Heart right ventricle (tissue), 16 donors: ENCODE results near the gene RGS6. TPM values are rescaled to one million over a fixed set of nuclear protein-coding genes. Genes with fewer than 3 reads are reported as not detected.

Experiments used
- ATAC-seq, 8 donors: fragments of 200-7000 bp; cut with Tn5 transposase; one replicate each; pipeline ENCODE4 v1.9.1; 2020; ENCODE audit warnings: mild to moderate bottlenecking in 8 of 8, moderate library complexity in 8 of 8, moderate number of reproducible peaks in 1 of 8
- DNase-seq, 2 donors: peaks; one replicate each; pipeline ENCODE4 v3.0.0-alpha.2; 2020
- H3K27ac ChIP-seq, 10 donors: fragments of 200-600 bp; sonication (generic) in 2 of 10; one replicate each; pipeline versions ENCODE4 v1.5.0 to v1.8.0; 2020 to 2022; ENCODE audit warnings: mild to moderate bottlenecking in 3 of 10
- H3K27me3 ChIP-seq, 7 donors: fragments of 200-600 bp; one replicate each; pipeline ENCODE4 v1.8.0; 2021 to 2022; ENCODE audit warnings: mild to moderate bottlenecking in 2 of 7
- H3K36me3 ChIP-seq, 9 donors: fragments of 200-600 bp; sonication (generic) in 1 of 9; one replicate each; pipeline versions ENCODE4 v1.5.0 to v1.8.0; 2020 to 2022; ENCODE audit warnings: mild to moderate bottlenecking in 2 of 9
- H3K4me1 ChIP-seq, 9 donors: fragments of 200-600 bp; sonication (generic) in 1 of 9; one replicate each; pipeline versions ENCODE4 v1.5.0 to v1.8.0; 2020 to 2022; ENCODE audit warnings: mild to moderate bottlenecking in 4 of 9
- H3K4me3 ChIP-seq, 10 donors: fragments of 200-600 bp; sonication (generic) in 2 of 10; one replicate each; pipeline versions ENCODE4 v1.5.0 to v1.8.0; 2020 to 2022; ENCODE audit warnings: mild to moderate bottlenecking in 7 of 10, moderate library complexity in 2 of 10
- H3K9me3 ChIP-seq, 11 donors: fragments of 200-600 bp in 10 of 11; sonication (generic) in 2 of 11; one replicate each; pipeline versions ENCODE4 v1.5.0 to v1.8.0; 2013 to 2022; ENCODE audit warnings: mild to moderate bottlenecking in 2 of 11, control low read depth in 1 of 11, moderate library complexity in 1 of 11
- WGBS, 2 donors: extraction: QIAGEN DNeasy Blood & Tissue Kit; methylation state at CpG; one replicate each; pipeline ENCODE4 v1.1.7; 2013; ENCODE audit warnings: inconsistent platforms in 1 of 2; 5-methylcytosine and 5-hydroxymethylcytosine counted together
- intact Hi-C, 10 donors: fragments of 100-400 bp; cut with DNase I; formaldehyde crosslinking; loops; one replicate each; pipeline versions ENCODE4 v1.11.1 to v1.14.2; 2022
- polyA plus RNA-seq, 2 donors: library from polyadenylated mRNA; stranded (reverse); fragments of 200-250 nt; gene quantifications; one replicate each; pipeline ENCODE4 v1.2.3, GENCODE V29; 2013
- total RNA-seq, 10 donors: library from RNA; stranded (reverse); fragmentation: NEBNext Ultra II Directional in 3 of 10; extraction: Animal tissue kit (Norgen Biotek cat#: 25700) in 3 of 10; gene quantifications; one replicate each; pipeline versions ENCODE4 v1.2.1 to v1.2.4, GENCODE V29; 2021 to 2023
- TF ChIP-seq, protein P1 (sequence below), 9 donors: fragments of 200-600 bp; sonication (generic) in 2 of 9; IDR thresholded peaks; one replicate each; pipeline versions ENCODE4 v1.5.0 to v1.8.0; 2021 to 2022; ENCODE audit warnings: antibody characterized with exemption in 9 of 9, mild to moderate bottlenecking in 5 of 9, moderate library complexity in 1 of 9
- donor health status: Arrhythmogenic right ventricular cardiomyopathy.
- donor health status: ischemic (EF 13 %, LVEDD 7.1; RV severe dilation, severe dysfunction).
- donor health status: healthy with polysubstance abuse.
- donor health status: DM: no; HTN: yes; CAD: no.
- donor health status: DM: no; HTN: no; CAD: no.
- donor health status: ischemic (EF 25% LVEDD 6.9; RV normal size, moderate dysfunction).
- donor health status: ischemic (EF 25% LVEDD 5.7; RV mildly dilated, moderate dysfunction).
- donor health status: healthy.
- donor health status: DM: yes; HTN: yes; CAD: no.
- donor health status: Ischemic cardiomyopathy.
- donor health status: ischemic (EF 35%, LVEDD 5.7; RV mildly dilated, moderate dysfunction).
- donor health status: nonischemic (EF 11% LVEDD 7.7; RV severe dilation, severe dysfunction).
- donor health status: DM: yes; HTN: yes; CAD: no.
- donor health status: PGD.
- donor health status: ischemic (EF 29% LVEDD 5.4; RV normal size, mild dysfunction).
- donor health status: nonischemic (EF 23%, LVEDD 6.1; RV moderate dilation, normal function).

The RGS6 gene
- total and polyA plus RNA-seq, 12 donors, result 1.2 to 31.9 (median 19.0) TPM

DNA sequence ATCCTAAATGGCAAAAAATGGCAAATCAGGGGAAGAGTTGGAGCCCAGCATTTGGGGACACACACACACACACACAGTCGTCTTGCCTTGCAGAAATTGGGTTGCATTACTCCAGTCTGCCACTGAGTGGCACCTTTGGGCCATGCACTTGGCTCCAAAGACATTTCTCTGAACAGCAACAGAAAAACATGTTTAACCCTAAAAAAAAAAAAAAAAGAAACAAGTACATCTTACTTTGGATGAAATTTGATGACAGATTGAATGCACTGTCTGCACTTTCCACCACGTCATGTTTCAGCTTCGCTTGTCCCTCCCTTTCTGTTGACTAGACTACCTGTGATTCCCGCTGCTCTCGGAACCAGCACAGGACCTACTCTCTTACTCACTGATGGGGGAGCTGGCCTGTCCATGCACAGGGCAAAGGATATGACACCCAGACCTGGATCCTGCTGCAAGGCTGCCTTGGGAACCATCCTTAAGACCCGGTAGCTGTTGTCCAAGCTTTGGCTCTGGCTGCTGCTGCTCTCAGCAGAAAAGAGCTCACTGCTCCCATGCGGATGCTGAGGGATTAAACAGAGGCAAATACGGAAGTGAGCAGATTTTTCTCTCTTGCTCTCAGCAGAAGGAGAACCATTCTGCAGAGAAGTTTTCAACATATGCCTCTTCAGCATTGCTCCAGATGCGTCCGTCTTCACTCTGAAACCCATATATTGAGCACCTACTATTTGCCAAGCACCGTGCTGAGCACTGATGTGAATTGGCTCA is 584.9 kb downstream of the RGS6 start:
- intact Hi-C loops, result loop anchor here (1.0 to 10.0 kb wide), 9 partner anchors 218 to 432 kb away; no protein-coding TSS in a partner anchor
- H3K27ac ChIP-seq, result no peak overlapping the region
- 60 to 64% methylated on average over 11 of the region's 11 CpGs for WGBS, 2 donors
- peak; percentile 44 to 57 for DNase-seq
- H3K9me3 ChIP-seq, result peaks cover 0 to 9% (median 0%) of the 10 kb centered on the region in 11 donors
- peaks cover 0 to 29% (median 0%) of the 10 kb centered on the region in 9 donors for H3K4me1 ChIP-seq
- H3K4me3 ChIP-seq, result no peak overlapping the region
- peaks cover 0 to 8% (median 0%) of the 10 kb centered on the region in 9 donors for H3K36me3 ChIP-seq
- H3K27me3 ChIP-seq, result no peaks in the 10 kb centered on the region
- peak; percentile 55 to 79 (median 74) for ATAC-seq
- TF ChIP-seq, protein P1, sequence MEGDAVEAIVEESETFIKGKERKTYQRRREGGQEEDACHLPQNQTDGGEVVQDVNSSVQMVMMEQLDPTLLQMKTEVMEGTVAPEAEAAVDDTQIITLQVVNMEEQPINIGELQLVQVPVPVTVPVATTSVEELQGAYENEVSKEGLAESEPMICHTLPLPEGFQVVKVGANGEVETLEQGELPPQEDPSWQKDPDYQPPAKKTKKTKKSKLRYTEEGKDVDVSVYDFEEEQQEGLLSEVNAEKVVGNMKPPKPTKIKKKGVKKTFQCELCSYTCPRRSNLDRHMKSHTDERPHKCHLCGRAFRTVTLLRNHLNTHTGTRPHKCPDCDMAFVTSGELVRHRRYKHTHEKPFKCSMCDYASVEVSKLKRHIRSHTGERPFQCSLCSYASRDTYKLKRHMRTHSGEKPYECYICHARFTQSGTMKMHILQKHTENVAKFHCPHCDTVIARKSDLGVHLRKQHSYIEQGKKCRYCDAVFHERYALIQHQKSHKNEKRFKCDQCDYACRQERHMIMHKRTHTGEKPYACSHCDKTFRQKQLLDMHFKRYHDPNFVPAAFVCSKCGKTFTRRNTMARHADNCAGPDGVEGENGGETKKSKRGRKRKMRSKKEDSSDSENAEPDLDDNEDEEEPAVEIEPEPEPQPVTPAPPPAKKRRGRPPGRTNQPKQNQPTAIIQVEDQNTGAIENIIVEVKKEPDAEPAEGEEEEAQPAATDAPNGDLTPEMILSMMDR (IDR thresholded peaks at IDR 0.05), result peak; percentile 83 to 96 (median 91)

DNA sequence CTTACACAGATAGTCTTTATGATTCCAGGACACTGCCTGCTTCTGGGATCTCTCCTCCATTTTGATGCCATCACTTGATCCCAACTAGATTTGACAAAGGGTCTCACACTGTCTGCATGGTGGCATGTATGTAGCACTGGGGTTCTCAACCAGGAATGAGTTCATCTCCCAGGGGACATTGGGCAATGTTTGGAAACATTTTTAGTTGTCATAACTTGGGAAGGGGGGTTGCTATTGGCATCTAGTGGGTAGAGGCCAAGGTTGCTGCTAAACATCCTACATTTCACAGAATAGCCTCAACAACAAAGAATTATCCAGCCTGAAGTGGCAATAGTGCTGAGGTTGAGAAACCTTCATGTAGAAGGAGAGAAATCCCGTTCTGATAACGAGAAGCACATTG is 585.5 kb downstream of the RGS6 start:
- DNase-seq (no peak), ATAC-seq (no peak)
- Histone ChIP-seq H3K27ac (no peak overlapping the region), H3K27me3 (no peaks in the 10 kb centered on the region), H3K9me3 (peaks cover 0 to 9% (median 0%) of the 10 kb centered on the region in 11 donors), H3K4me3 (no peak overlapping the region), H3K36me3 (peaks cover 0 to 8% (median 0%) of the 10 kb centered on the region in 9 donors), H3K4me1 (peaks cover 0 to 29% (median 0%) of the 10 kb centered on the region in 9 donors)
- 88 to 95% methylated on average over 2 of the region's 2 CpGs for whole genome bisulfite sequencing, 2 donors
- TF ChIP-seq, protein P1 (IDR thresholded peaks at IDR 0.05), result no peak
- intact Hi-C loops, result loop anchor here in 9 of 10 donors (1.0 to 10.0 kb wide), 8 partner anchors 217 to 431 kb away; no protein-coding TSS in a partner anchor

DNA sequence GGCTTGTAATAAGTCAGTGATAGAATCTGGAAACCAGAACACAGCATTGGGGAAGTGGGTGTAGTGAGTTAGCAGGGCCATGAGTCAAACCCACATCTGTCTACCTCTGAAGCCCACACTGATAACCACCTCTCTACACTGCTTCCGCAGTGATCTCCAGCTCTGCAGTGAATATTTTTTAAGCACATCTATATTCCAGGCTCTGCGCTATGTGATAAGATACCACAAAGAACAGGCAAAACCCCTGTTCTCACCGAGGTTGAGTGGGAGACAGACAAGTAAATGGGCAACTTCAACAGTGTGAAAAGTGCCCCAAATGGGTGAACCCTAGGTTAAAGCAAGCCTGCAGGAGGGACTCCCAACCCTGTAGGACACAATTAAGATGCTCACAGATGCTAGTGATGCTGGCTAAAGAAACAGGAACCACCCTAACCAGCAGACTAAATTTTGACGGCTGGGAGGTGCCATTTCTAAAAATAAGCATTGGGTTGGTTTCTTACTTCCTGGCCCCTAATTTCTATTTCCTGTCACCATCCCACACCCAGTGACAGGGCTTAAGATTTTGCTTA is 586.7 kb downstream of the RGS6 start:
- intact Hi-C loops, result loop anchor here in 8 of 10 donors (1.0 to 10.0 kb wide), 6 partner anchors 216 to 428 kb away; no protein-coding TSS in a partner anchor
- no peak for ATAC-seq
- Histone ChIP-seq H3K4me1 (peaks cover 0 to 38% (median 0%) of the 10 kb centered on the region in 9 donors), H3K9me3 (peaks cover 0 to 9% (median 0%) of the 10 kb centered on the region in 11 donors), H3K27me3 (no peaks in the 10 kb centered on the region), H3K4me3 (no peak overlapping the region), H3K36me3 (peaks cover 0 to 8% (median 0%) of the 10 kb centered on the region in 9 donors), H3K27ac (no peak overlapping the region)
- 50 to 58% methylated on average over 4 of the region's 4 CpGs for WGBS, 2 donors
- no peak for DNase-seq
- TF ChIP-seq, protein P1 (IDR thresholded peaks at IDR 0.05), result no peak

DNA sequence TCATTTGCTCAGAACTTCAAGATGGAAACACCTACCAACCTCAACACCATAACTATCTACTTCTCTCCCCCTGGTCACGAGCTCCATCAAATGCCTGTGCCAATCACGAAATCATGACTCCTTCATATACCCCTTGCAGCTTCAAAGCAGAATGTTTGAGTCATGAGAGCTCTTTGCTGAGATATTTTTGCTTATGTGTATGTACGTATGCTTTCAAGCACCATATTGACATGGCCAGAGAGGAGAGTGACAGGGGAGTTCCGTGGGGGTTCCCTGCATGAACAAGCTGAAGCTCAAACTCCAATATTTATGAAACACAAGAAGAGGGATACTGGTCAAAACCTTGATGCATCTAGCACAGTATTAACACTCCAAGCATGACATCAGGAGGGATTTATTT is 587.3 kb downstream of the RGS6 start:
- intact Hi-C loops, result loop anchor here in 8 of 10 donors (1.0 to 10.0 kb wide), 6 partner anchors 215 to 428 kb away; no protein-coding TSS in a partner anchor
- H3K4me1 ChIP-seq, result peaks cover 0 to 45% (median 0%) of the 10 kb centered on the region in 9 donors
- DNase-seq (no peak), ATAC-seq (no peak)
- no peak overlapping the region for H3K4me3 ChIP-seq
- 85 to 87% methylated on average over 4 of the region's 4 CpGs for WGBS, 2 donors
- H3K27ac ChIP-seq, result no peak overlapping the region
- H3K27me3 ChIP-seq, result no peaks in the 10 kb centered on the region
- peaks cover 0 to 8% (median 0%) of the 10 kb centered on the region in 9 donors for H3K36me3 ChIP-seq
- TF ChIP-seq, protein P1 (IDR thresholded peaks at IDR 0.05), result no peak
- peaks cover 0 to 9% (median 0%) of the 10 kb centered on the region in 11 donors for H3K9me3 ChIP-seq
